Pons (tissue), 1 donor: Measurements from ENCODE around the gene COL4A1.

ENCODE experiments used
- DNase-seq: peaks from one replicate; pipeline ENCODE4 v3.0.0-alpha.2; 2016; ENCODE audit warnings: low spot score

Gene COL4A1

GRCh38 chr13:110341445-110342244, 34.7 kb upstream of the COL4A1 start:
- DNase-seq: peak; percentile 67

DNA sequence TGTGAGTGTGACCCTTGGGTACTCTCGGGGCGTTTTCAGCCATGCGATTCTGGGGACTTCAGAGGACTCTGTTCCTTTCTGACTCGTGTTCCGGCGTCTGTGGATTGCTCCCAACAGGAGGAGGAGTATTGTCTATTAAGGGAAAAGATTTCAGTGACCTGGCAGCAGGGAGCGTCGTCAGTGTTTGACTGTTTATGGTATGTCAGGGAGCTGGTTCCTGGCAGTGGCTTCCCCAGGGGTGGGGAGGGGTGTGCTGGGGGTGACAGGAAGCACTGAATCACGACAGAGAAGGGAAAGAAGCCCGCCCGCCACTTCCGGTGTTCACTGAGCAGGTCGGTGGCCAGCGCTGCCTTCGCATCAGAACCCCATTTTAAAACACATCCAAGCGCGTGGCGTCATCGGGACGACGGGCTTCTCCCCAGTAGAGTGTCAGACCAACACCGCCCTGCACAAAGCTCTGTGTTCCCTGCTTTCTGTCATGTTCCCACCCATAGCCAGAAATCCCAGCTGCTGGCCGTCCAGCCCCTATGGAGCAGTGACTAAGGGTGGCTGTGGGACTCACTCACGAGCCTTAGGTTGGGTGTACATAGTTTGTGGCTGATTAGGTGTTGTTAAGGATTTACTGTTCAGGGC, 34.0 kb upstream of the COL4A1 start:
- peak; percentile 24 for DNase-seq

DNA sequence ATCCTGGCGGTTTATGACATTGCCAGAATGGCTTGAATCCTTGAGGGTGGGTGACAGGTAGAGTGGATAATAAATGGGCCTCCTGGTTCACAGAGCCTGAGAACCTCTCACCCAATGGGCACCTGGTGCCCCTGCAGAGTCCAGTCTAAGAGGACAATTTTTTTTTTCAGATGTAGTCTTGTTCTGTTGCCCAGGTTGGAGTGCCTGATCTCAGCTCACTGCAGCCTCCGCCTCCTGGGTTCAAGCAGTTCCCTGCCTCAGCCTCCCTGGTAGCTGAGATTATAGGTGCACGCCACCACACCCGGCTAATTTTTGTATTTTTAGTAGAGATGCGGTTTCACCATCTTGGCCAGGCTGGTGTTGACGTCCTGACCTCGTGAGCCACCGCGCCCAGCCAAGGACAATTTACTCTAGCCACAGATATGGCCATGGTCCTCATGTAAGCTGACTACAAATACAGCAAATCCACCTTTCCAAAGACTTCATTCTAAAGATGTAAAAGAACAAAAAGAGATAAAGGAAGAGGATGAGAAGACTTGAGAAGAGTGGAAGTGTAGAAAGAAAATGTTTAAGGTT, 33.1 kb upstream of the COL4A1 start:
- DNase-seq: no peak

- no peak for DNase-seq
These were observed 32.3 kb upstream of the COL4A1 start for GRCh38 chr13:110339263-110339662.

DNA sequence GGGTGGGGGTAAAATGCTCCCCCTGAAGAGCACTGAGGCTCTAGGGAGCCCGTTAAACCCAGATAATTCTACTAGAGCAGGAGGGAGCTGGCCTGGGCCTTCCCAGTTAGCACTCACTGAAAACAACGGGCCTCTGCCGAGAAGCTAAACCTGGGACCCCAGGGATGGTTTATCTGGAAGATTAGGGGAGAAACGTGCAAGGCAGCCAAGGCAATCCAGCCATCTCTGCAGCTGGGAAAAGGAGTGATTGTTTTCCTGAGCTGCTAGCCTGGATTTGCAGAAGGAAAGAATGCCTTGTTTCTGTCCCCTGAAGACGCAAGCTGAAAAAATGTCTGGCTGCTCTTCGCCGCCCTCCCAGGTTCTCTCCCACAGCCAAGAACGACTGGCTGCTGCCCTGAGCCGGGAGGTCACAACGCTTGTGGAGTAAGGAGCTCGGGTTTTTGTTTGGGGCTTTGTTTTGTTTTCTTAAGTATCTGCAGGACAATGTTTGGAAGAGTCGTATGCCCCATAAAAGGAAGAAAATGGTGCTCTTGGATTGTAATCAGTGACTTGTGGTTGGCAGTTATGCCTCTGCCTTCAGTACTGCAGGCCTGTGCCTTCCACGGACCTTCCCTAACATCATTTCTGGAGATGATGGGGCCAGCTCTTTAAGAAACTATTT, 31.6 kb upstream of the COL4A1 start:
- peak; percentile 40 for DNase-seq

DNA sequence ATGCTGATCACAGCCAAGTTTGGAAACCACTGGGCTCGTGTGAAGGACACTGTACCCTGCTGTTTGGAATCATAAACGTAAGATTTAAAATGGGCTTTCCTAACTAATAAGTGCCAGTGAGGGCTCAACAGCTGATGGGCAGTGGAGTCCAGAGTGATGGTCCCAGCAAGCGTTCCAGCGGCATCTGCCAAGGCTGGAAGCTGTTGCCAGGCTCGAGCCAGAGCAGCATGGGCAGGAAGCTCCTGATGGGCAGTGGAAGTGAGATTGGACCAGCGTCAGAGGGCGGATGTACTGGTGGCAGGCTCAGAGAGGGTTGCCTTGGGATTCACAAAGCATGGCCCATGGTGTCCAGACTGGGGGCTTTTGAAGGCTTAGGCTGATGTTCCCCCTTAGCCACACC, 30.3 kb upstream of the COL4A1 start:
- no peak for DNase-seq

DNA sequence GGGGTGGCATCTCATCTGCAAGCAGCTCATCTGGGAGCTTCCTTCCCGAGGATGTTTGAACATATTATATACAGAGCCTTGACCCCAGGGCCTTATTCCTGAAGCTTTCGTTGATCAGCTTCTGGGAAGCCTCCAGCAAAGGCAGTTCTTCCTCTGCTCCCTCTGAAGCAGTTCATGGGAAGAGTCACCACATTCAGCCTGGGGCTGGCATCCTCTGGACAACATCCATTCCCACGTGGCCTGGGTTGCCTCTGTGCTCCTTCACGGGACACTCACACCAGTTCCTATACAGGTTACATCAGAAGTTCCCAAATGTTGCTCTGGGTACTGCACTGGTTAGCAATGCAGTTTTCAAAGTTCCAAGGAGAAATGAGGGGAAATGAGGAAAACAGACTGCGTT, 29.7 kb upstream of the COL4A1 start:
- DNase-seq: no peak

DNA sequence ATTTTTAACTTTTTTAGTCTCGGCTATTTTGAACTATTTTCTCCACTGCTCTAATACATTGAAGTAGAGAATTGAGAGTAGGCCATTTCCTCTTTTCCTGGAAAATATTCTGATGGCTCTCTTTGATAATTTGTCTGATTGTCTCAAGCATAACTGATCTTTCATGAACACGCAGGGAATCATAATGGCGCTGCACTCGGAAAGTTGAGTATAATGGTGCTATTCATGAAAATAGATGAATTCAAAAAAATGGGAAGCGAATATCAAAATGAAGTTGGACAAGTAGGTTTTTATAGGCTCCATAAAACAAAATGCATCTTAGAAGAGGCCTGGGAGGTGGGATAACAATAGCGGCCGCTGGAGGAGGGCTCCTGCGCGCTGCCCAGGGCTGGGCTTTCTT, 29.2 kb upstream of the COL4A1 start:
- no peak for DNase-seq

GRCh38 chr13:110334841-110335490, 28.0 kb upstream of the COL4A1 start:
- DNase-seq: no peak

DNA sequence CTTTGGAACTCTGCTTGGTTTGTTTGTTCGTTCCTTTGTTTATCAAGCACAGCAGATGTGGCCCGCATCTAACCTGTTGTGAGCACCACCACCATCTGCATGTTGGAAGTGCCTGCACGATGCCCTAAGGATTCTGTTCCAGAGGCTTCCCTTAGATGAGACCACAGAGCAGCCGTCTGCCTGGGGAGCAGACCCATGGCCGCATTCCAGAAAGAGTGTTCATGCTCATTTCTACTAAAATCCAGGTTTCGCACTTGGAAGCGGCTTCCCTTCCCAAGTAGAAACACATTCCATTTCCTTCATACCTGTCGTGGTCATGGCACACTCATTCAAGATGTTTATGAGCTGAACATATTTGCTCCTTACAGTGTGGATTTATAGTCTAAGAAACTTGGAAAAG, 27.3 kb upstream of the COL4A1 start:
- no peak for DNase-seq

- DNase-seq: no peak
These were observed 26.9 kb upstream of the COL4A1 start for GRCh38 chr13:110333837-110334236.

- DNase-seq: no peak
These were observed 25.8 kb upstream of the COL4A1 start for GRCh38 chr13:110332750-110333149.

- DNase-seq: no peak
These were observed 24.4 kb upstream of the COL4A1 start for GRCh38 chr13:110331362-110331761.

DNA sequence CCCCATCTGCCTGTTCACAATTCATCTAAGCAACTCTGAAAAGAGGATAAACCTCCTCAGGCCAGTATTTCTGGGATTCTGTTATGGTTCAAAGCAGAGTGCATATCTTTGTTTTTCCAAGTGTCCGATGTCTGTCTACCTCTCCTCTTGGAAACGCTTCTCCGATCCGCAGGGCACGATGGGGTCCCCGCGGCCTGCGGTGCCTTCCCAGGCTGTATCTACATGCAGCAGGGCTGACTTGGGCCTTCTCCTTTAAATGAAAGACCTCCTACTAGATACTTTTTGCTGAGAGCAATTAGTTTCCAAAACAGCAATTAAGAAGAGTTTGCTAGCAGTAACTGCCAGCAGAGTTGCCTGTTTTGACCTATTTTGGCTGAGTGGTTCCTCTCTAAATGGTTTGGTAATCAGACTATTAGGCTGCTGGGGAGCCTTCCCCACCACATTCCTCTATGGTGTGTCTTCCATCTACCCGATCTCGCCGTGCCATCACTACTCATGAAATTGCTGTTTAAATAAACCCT, 23.6 kb upstream of the COL4A1 start:
- no peak for DNase-seq

DNA sequence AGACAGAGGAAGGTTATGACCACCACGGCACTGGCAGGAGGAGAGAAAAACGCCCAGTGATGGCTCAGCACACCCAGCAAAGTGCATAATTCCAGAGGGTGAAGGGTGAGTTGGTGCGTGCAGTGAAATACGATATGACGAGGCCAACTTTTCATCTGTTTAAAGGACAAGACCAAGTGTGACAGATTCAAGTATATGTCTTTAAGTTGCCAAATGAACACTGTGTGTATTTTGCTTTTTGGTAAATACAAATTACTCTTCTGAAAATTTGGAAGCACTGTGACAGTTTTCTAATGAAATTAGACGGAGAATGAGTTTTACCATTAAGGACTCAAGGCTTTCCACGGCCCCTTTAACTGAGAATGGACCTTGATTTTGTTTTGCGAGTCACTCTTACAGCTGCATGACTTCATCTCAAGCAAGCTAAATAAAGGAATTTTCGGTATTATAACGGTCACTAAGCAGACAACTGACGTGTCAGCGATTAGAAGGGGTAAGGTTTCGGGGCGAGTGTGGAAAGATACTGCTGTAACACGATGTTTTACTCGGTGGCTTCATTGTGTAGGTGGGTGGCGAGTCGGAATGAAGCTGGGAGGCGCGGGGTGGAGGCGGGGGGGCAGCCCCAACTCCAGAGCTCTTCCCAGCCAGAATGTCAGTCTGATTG, 23.0 kb upstream of the COL4A1 start:
- DNase-seq: no peak

DNA sequence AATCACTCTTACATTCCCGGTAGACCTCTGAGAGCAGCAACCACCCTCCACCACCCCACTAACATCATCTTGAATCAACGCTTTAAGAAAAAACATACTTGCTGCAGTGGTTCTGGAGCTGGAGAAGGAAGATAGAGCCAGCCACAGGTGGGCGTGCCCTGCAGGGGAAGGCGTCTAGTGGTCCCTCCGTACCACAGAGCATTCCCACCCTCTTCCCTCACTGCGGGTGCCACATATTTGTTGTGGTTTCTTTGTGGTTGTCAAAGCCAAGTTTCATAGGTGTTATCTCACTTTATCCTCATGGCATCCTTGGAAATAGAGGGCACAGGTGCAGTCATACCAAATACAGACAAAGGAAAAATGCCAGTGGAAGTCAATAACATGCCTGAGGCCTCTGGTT, 22.3 kb upstream of the COL4A1 start:
- no peak for DNase-seq

- no peak for DNase-seq
These were observed 21.6 kb upstream of the COL4A1 start for GRCh38 chr13:110328573-110328972.

DNA sequence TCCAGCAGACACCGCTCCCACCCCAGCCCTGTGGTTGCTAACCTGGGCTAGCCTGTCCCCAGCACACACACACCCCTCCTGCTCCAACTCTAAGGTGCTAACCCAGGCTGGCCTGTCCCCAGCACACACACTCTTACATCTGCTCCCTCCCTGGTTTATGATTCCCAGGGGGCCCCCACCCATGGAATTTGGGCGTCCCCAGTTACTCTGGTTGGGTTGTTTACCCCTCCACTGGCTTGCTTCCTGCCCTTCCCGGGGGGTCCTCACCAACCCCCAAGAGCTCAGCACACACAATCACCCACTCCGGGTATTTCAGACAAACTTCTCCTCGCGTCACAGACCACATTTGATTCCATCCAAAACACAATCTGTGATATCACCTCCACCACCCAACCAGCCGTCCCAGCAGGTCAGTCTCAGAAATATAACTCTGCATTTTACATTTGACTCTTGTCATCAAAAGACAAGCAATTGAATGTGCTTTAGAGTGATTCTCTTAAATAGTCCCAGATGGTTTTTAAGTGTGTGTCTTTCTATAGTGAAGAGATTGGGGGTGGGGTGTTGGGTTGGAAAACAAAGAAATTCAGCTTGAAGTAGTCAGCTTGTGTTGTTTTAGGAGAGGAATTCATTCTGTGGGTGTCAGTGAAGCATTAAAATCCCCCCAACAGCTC, 20.2 kb upstream of the COL4A1 start:
- DNase-seq: no peak

- DNase-seq: no peak
These were observed 19.4 kb upstream of the COL4A1 start for GRCh38 chr13:110326263-110326904.

DNA sequence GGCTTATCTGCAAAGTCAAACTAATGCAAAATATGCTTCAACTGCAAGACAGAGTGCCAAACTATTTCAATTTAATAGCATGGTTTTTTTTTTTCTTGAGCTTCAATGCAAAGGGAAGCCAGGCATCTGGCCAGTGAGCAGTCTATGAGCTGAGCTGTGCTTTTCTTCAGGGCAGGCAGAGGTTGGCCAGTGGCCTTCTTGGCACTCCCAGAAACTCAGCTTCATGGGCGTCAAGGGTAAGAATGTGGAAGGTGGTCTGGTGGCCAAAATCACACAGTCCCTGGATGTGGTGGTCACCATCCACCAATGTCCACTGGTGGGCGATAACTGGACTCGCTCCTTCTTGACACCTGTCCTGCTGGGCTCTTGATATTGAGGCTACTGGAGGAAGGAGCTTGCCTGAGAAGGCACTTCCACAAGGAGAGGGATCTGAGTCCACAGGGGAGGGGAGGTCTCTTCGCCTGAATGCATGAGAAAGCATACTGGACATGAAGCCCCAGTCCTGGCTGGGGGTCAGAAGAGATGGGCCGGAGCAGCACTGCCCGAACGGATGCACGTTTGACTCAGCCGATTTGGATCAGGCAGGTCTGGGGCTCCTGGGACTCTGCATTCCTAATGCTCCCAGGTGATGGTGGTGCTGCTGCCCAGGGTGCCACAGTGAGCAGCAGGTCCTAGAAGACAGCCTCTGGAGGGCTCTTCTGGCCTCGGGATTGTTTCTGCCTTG, 17.2 kb upstream of the COL4A1 start:
- no peak for DNase-seq
